ENCODE results near the gene CASZ1.

Gene CASZ1

GRCh38 chr1:10697621-10698160, 98.8 kb downstream of the CASZ1 start:
- Mint-ChIP-seq H3K36me3 (ENCODE audit: low read depth) (no peaks in the 10 kb centered on the region), H3K27ac (peak overlapping the region in 1 of 3 experiments; percentile 21)

GRCh38 chr1:10696977-10697376, 99.5 kb downstream of the CASZ1 start:
- peak overlapping the region in 1 of 3 experiments; percentile 30 for H3K4me3 Mint-ChIP-seq
- no peak overlapping the region for H3K27ac Mint-ChIP-seq
- H3K27me3 Mint-ChIP-seq (ENCODE audit: low read depth) = peaks cover 66% of the 10 kb centered on the region
- H3K9me3 Mint-ChIP-seq = no peaks in the 10 kb centered on the region
- H3K4me1 Mint-ChIP-seq = peaks cover 39% of the 10 kb centered on the region
- TF ChIP-seq, protein P1, sequence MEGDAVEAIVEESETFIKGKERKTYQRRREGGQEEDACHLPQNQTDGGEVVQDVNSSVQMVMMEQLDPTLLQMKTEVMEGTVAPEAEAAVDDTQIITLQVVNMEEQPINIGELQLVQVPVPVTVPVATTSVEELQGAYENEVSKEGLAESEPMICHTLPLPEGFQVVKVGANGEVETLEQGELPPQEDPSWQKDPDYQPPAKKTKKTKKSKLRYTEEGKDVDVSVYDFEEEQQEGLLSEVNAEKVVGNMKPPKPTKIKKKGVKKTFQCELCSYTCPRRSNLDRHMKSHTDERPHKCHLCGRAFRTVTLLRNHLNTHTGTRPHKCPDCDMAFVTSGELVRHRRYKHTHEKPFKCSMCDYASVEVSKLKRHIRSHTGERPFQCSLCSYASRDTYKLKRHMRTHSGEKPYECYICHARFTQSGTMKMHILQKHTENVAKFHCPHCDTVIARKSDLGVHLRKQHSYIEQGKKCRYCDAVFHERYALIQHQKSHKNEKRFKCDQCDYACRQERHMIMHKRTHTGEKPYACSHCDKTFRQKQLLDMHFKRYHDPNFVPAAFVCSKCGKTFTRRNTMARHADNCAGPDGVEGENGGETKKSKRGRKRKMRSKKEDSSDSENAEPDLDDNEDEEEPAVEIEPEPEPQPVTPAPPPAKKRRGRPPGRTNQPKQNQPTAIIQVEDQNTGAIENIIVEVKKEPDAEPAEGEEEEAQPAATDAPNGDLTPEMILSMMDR (IDR thresholded peaks at IDR 0.05; ENCODE audit: unreplicated experiment in 3 of 3) = no peak
- no peaks in the 10 kb centered on the region for H3K36me3 Mint-ChIP-seq (ENCODE audit: low read depth)

More at GRCh38 chr1:10697621-10698160, 98.8 kb downstream of the CASZ1 start:
- Mint-ChIP-seq H3K9me3 (no peaks in the 10 kb centered on the region), H3K27me3 (ENCODE audit: low read depth) (peaks cover 68% of the 10 kb centered on the region), H3K4me3 (peak overlapping the region in 1 of 3 experiments; percentile 57), H3K4me1 (peaks cover 35% of the 10 kb centered on the region)
- TF ChIP-seq, protein P1 (IDR thresholded peaks at IDR 0.05; ENCODE audit: unreplicated experiment in 3 of 3) = no peak

DNA sequence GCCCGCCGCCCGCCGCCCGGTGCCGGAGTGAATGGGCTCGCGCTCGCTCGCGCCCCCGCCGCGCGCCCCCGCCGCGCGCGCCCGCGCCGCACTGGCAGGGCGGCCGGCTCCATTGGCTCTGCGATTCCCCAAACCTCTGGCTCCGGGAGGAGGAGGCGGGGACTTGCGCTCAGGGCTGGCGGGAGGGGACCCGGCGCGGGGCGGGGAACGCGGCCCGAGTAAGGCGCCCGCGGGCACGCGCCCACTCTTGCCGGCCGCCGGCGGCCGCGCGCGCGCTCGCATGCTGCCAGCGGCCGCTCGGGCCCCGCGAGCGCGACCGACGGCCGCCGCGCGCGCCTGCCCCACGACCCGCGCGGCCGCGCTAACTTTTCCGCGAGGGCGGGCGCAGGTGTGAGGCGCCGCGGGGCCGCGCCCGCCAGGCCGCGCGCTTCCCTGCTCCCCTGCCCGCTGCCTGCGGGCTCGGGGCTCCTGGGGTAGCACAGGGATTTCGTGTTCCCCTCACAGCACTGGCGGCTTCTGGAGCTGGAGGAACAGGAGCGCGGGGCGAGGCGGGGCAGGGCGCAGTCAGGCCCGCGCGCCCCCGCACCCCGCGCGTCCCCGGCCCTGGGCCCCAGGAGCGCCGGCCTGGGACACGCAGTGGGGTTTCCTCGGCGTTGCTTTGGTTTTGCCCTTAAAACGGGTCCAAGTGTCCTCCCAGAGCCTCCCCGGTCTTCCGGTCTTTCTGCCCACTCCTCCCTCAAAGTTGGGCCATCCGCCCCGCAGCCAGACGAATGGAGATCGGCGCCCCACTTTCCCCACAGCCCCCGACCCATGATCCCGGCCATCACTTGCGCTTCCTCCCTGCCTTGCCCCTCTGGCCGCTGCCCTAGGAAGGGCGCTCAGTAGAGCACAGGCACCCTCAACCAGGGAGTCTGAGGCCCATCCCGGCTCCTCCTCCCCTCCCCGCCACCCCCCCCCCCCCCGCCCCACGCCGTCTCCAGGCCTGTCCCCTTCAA, 101.5 kb downstream of the CASZ1 start:
- H3K36me3 Mint-ChIP-seq (ENCODE audit: low read depth) = no peaks in the 10 kb centered on the region
- peak overlapping the region in 1 of 3 experiments; percentile 44 for H3K27ac Mint-ChIP-seq
- H3K9me3 Mint-ChIP-seq = no peaks in the 10 kb centered on the region
- peaks cover 63% of the 10 kb centered on the region for H3K27me3 Mint-ChIP-seq (ENCODE audit: low read depth)
- TF ChIP-seq, protein P1 (IDR thresholded peaks at IDR 0.05; ENCODE audit: unreplicated experiment in 3 of 3) = no peak
- peaks cover 33% of the 10 kb centered on the region for H3K4me1 Mint-ChIP-seq
- H3K4me3 Mint-ChIP-seq = peak overlapping the region; percentile 84 to 85 (median 85)

GRCh38 chr1:10694274-10694632, 102.2 kb downstream of the CASZ1 start:
- H3K4me1 Mint-ChIP-seq = peaks cover 33% of the 10 kb centered on the region
- peaks cover 62% of the 10 kb centered on the region for H3K27me3 Mint-ChIP-seq (ENCODE audit: low read depth)
- peak overlapping the region in 1 of 3 experiments; percentile 78 for H3K27ac Mint-ChIP-seq
- TF ChIP-seq, protein P1 (IDR thresholded peaks at IDR 0.05; ENCODE audit: unreplicated experiment in 3 of 3) = no peak
- no peaks in the 10 kb centered on the region for H3K36me3 Mint-ChIP-seq (ENCODE audit: low read depth)
- H3K4me3 Mint-ChIP-seq = peak overlapping the region; percentile 80 to 87 (median 86)
- no peaks in the 10 kb centered on the region for H3K9me3 Mint-ChIP-seq

- H3K27me3 Mint-ChIP-seq (ENCODE audit: low read depth) = peaks cover 62% of the 10 kb centered on the region
- peak overlapping the region in 1 of 3 experiments; percentile 78 for H3K27ac Mint-ChIP-seq
- peak overlapping the region; percentile 87 to 90 (median 87) for H3K4me3 Mint-ChIP-seq
- H3K9me3 Mint-ChIP-seq = no peaks in the 10 kb centered on the region
- peaks cover 37% of the 10 kb centered on the region for H3K4me1 Mint-ChIP-seq
- H3K36me3 Mint-ChIP-seq (ENCODE audit: low read depth) = no peaks in the 10 kb centered on the region
- TF ChIP-seq, protein P1 (IDR thresholded peaks at IDR 0.05; ENCODE audit: unreplicated experiment in 3 of 3) = no peak
Measured at GRCh38 chr1:10693497-10694273, 102.8 kb downstream of the CASZ1 start.

All from nephron (organoid).